Chondrocyte (in vitro differentiated cells): Measurements from ENCODE around the gene SVIL. TPM values are rescaled to one million over a fixed set of nuclear protein-coding genes. Genes with fewer than 3 reads are reported as not detected.
"Not testable (repeated sequence)": the region's sequence is repeated elsewhere in the genome, so short reads cannot be mapped to it uniquely, and the experiment has no call there.

Experiments used
- DNase-seq: peaks from one replicate; pipeline ENCODE4 v3.0.0; 2021; ENCODE audit warnings: mixed read lengths, low spot score
- H3K27ac Mint-ChIP-seq: one replicate; pipeline ENCODE4 v1.8.0; 2021; ENCODE audit warnings: mild to moderate bottlenecking, moderate library complexity, mixed read lengths; ENCODE audit not compliant: unreplicated experiment
- H3K27me3 Mint-ChIP-seq: 2 replicates; pipeline ENCODE4 v1.8.0; 2021; ENCODE audit warnings: low read depth, mixed read lengths
- H3K36me3 Mint-ChIP-seq: 2 replicates; pipeline ENCODE4 v1.8.0; 2021; ENCODE audit warnings: low read depth, mixed read lengths
- H3K4me1 Mint-ChIP-seq: 2 replicates; pipeline ENCODE4 v1.8.0; 2021; ENCODE audit warnings: low read depth, mild to moderate bottlenecking, mixed read lengths
- H3K4me3 Mint-ChIP-seq: one replicate; pipeline ENCODE4 v1.8.0; 2021; ENCODE audit warnings: mild to moderate bottlenecking, moderate library complexity, mixed read lengths; ENCODE audit not compliant: unreplicated experiment
- H3K9me3 Mint-ChIP-seq: 2 replicates; pipeline ENCODE4 v1.8.0; 2021; ENCODE audit warnings: low read depth, mixed read lengths
- CTCF ChIP-seq: fragments of 200-600 bp; sonication (generic); IDR thresholded peaks from 2 replicates; pipeline ENCODE4 v1.5.0; 2021; ENCODE audit warnings: antibody characterized with exemption, mild to moderate bottlenecking, moderate library complexity
- total RNA-seq: library from RNA; stranded (reverse); gene quantifications from 3 replicates; pipeline ENCODE4 v1.2.1, GENCODE V29; 2021

SVIL gene
- total RNA-seq, 1 donor from 2014 or later = 112 TPM

- no peak for TF ChIP-seq CTCF
- Mint-ChIP-seq H3K9me3 (no peaks in the 10 kb centered on the region), H3K36me3 (no peaks in the 10 kb centered on the region), H3K27ac (no peak overlapping the region), H3K27me3 (no peaks in the 10 kb centered on the region), H3K4me3 (no peak overlapping the region), H3K4me1 (peaks cover 13% of the 10 kb centered on the region)
- no peak for DNase-seq
Observed at GRCh38 chr10:29450405-29450804, 184.4 kb downstream of the SVIL start.

- peak; percentile 86 for TF ChIP-seq CTCF
- H3K4me3 Mint-ChIP-seq, H3K36me3 Mint-ChIP-seq, H3K9me3 Mint-ChIP-seq, H3K27ac Mint-ChIP-seq, H3K27me3 Mint-ChIP-seq, DNase-seq: not testable (repeated sequence)
- H3K4me1 Mint-ChIP-seq = peaks cover 13% of the 10 kb centered on the region
Observed at GRCh38 chr10:29448756-29449592, 185.8 kb downstream of the SVIL start.

GRCh38 chr10:29448125-29448524, 186.6 kb downstream of the SVIL start:
- Mint-ChIP-seq H3K27ac (no peak overlapping the region), H3K9me3 (no peaks in the 10 kb centered on the region), H3K4me1 (peaks cover 13% of the 10 kb centered on the region), H3K4me3 (no peak overlapping the region), H3K27me3 (no peaks in the 10 kb centered on the region), H3K36me3 (no peaks in the 10 kb centered on the region)
- no peak for TF ChIP-seq CTCF
- DNase-seq = no peak

- Mint-ChIP-seq H3K4me3 (no peak overlapping the region), H3K27ac (no peak overlapping the region), H3K4me1 (peaks cover 13% of the 10 kb centered on the region), H3K9me3 (no peaks in the 10 kb centered on the region), H3K27me3 (no peaks in the 10 kb centered on the region), H3K36me3 (no peaks in the 10 kb centered on the region)
- no peak for DNase-seq
- TF ChIP-seq CTCF = no peak
Observed at GRCh38 chr10:29446327-29446726, 188.4 kb downstream of the SVIL start.

GRCh38 chr10:29443745-29444523, 190.8 kb downstream of the SVIL start:
- H3K27ac Mint-ChIP-seq = no peak overlapping the region
- TF ChIP-seq CTCF = no peak
- H3K36me3 Mint-ChIP-seq = peaks cover 2% of the 10 kb centered on the region
- peaks cover 9% of the 10 kb centered on the region for H3K4me1 Mint-ChIP-seq
- no peak for DNase-seq
- peaks cover 2% of the 10 kb centered on the region for H3K9me3 Mint-ChIP-seq
- no peaks in the 10 kb centered on the region for H3K27me3 Mint-ChIP-seq
- no peak overlapping the region for H3K4me3 Mint-ChIP-seq
